HG03442 (cell line): ENCODE measurements around the gene EDIL3.

ENCODE experiments used
- ATAC-seq: cut with Tn5 transposase; IDR thresholded peaks from one replicate; pipeline ENCODE4 v1.9.1; 2021; ENCODE audit warnings: mild to moderate bottlenecking, moderate library complexity; ENCODE audit not compliant: unreplicated experiment

EDIL3 gene, protein sequence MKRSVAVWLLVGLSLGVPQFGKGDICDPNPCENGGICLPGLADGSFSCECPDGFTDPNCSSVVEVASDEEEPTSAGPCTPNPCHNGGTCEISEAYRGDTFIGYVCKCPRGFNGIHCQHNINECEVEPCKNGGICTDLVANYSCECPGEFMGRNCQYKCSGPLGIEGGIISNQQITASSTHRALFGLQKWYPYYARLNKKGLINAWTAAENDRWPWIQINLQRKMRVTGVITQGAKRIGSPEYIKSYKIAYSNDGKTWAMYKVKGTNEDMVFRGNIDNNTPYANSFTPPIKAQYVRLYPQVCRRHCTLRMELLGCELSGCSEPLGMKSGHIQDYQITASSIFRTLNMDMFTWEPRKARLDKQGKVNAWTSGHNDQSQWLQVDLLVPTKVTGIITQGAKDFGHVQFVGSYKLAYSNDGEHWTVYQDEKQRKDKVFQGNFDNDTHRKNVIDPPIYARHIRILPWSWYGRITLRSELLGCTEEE

DNA sequence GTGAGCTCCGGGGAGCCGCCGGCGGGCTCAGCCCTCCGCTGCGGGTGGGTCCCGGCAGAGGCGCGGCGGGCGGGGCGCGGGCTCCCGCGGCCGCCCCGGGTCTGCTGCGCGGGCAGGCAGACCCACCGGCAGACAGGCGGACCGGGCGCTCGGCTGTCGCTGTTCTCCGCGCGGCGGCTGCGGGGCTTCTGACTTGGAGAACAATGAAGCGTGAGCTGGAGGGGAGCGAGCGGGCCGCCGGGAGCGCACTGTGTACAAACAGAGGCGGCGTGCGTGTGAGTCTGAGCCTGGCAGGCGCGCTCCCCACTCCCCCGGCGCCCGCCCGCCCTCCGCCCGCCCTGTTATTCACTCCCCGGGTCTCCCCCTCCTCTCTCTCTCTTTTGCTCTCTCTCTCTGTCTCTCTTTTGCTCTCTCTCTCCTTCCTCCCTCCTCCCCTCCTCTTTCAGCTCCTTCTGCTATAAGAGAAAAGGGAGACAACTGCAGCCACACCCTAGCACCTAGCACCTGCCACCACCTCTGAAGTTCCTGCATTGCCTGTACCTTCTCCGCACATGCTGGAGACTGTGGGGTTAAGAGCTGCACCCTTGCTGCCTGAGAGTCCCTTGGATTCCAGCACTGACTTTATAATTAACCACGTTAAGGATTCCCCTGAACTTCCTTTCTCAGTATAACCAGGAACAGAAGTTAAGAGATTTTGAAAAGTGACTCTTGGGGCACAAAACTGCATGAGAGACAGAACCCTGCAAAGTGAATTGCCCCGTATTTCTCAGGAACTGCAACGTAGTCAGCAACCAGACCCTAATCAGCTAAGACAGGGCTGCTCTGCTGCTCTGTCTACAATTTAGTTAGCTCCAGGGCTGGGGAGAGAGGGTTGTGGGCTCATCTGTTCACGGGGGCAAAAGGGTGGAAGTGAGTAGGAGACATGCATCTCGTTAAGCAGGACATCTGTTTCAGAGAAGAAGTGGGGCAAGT is at the start of gene EDIL3:
Gene EDIL3, minus strand, starts transcription at position 277 of the 972 bp plus-strand sequence. CDS start 506 bp downstream, outside the sequence.
- ATAC-seq = no peak

DNA sequence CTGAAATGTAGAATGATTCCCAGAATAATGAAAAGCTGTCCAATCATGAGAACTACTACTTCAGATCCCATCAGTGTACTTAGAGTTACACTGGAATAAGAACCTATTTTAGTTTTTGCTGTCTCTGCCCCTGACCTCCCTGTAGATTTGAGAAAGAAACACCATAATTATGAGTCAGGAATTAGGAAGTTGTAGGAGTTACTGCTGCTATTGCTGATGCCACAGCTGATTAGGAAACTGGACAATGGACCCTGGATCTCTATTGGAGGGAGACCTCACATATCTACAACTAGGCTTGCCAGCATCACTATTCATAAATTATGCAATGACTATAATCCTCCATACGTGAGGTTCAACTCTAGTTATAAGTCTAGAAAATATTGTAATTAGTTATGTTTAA is 48.8 kb upstream of the EDIL3 start:
- no peak for ATAC-seq

DNA sequence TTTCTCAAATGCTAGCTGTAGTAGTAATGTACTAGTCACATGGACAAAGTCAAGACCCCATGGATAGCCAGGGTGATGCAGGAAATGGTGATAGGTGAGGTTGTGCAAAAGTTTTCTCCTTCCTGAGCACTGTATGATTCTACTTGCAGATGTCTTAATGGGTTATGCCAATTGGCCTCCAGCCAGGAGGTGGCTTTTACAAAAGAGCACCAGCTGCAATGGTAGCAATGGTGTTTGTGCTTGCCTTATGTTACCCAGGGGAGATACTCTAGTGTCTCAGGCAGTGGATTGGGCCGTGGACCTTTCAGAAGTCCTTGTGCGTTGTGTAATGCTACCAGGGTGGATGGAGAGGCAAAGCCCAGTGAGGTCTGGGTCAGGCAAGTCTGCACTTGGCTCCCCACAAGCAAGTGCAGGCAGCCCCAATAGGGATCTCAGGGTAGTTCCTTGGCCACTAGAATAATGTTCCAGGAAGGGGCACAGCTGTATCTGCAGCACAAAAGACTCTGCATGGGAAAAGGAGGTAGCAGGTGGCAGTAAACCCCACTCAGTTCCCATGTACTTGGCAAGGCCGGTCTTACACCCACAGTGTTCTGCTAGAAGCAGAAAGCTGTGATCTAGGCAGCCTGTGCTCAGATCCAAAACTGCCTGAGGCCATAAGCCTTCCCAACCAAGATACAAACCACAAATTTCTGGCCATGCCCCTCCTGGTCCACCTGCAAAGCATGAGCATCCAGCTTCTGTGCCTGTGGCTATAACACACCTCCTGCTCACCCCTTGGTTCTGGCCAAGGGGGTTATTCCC is 46.4 kb upstream of the EDIL3 start:
- ATAC-seq = no peak

DNA sequence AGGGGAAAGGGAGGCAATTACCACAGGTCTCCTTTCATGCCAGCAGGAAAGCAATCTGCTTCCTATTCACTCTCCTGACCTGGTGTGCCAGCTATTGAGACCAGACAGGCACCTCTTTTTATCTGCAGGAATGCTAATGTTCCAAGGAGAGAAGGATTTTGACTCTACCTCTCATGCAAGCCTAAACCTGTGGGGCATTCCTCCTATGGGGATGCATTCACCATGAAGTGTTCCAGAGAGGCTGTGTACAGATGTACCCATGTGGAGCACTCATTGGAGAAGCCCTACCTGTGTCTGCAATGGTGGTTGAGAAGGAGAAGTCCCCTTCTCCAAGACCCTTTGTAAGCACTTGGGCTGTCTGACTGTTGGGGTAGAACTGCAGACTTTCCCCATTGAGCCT is 45.4 kb upstream of the EDIL3 start:
- no peak for ATAC-seq

DNA sequence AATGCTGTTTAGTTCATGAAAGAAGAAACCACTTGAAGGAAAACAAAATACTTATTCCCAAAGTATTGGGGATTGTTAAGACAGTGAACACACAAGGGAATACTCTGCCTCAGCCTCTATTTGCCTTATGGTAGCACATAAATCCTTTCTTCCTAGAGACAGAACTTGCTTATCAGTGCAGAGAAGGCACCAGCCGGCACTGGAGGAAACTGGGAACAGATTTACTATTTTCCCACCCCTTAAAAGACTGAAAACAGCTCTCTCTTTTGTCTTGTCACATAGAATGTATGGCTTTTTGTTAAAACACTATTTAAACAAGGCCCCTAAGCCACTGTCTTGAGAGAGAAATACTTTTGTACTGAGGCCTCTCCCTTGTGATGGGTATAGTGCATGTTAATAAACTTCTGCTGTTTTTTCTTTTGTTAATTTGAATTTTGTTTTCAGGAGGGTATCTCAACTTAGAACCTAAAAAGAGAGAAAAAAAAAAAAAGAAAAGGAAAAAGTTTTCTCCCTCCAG is 40.7 kb upstream of the EDIL3 start:
- no peak for ATAC-seq

DNA sequence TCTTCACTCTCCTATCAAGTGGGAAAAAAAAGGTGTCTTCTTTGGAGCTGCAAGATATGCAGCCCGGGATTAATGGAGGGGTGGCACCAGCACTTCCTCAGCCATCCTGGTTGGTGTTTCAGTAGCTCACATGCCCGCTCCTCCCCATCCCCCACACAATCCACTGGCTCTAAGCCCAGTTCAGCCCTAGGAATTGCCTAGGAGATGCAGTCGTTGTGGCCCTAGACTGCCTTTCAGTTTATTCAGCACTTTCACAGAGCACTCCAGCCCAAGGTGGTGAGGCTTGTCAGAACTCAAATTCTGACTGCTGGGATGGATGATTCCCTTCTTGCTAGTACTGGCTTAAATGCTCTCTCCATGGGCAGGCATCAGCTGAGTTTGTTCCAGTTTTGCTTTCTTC is 35.1 kb upstream of the EDIL3 start:
- ATAC-seq = no peak

DNA sequence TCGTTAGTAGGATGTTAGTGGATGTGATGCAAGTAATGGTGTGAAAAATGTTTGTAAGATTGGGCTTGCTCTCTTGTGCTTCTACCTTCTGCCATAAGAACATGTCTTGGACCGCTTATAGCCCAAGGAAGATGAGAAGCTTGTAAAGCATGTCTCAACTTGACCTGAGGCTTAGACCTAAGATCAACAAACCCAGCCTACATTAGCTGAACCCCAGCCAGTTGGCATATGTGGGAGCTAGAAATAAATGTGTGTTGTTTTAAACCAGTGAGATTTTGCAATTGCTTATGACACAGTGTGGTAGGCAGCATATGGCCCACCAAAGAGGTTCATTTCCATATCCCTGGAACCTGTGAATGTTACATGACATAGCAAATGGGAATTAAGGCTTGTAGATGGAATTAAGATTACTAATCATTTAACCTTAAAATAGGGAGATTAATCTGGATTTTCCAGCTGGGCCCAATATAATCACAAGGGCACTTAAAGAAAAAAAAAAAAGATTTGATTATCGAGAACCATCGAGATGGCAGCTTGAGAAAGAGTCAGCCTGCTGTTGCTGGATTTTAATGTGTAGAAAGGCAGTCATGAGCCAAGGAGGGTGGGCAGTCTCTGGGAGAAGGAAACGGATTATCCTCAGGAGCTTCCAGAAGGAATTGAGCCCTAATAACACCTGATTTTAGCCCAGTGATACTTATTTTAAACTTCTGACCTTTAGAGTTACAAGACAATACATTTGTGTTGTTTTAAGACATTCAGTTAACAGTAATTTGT is 27.3 kb upstream of the EDIL3 start:
- ATAC-seq = no peak

DNA sequence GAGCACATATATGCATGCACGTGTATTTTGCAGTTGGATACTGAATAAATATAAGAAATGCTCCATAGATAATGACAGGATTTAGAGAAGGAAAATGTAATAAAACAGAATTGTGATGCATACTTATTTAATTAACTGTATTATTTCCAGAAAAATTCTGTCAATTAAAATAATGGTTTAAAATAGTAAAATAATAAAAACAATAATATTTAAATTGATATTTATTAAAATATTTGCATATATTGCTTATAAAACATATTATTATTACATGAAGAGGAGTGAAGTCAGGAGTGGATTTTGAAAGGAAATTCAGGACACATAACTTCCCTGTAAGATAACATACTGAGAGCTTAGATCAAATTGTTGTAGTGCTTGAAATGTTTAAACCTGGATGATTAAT is 21.4 kb upstream of the EDIL3 start:
- ATAC-seq = no peak

DNA sequence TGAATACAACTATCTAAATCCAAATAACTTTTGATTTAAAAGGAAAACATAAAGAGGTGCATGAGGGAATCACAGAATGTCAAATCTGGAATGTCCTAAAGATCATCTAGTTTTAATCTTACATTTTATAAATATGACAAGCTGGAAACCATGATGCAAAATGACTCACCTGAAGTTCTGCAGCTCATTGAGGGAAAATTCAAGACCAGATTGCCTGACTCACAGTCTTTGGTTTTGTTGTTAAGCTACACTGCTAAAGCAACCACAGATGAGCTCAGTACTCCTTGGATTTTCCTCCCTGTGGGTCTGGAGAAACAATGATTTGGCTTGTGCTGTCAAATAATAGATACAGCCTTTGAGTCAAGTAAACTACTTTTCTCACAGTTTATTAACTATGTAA is 19.1 kb upstream of the EDIL3 start:
- no peak for ATAC-seq

DNA sequence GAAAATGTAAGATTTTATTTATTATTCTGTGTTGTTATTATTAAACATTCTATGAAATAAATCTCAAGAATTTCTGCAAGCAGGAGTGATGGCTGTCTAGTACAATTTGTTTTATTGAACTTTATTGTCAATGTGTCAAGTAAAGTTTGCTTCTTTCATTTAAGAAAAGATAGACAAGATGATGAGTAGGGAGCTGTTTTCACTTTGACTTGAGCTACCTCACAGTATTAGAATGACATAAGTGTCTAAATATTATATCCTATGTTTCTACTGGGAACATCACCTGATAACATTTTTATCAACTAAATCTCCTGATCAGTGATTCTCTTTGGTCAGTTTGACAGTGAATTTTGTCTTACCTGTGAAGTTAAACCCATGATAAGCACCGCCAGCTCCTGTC is 12.7 kb upstream of the EDIL3 start:
- no peak for ATAC-seq

DNA sequence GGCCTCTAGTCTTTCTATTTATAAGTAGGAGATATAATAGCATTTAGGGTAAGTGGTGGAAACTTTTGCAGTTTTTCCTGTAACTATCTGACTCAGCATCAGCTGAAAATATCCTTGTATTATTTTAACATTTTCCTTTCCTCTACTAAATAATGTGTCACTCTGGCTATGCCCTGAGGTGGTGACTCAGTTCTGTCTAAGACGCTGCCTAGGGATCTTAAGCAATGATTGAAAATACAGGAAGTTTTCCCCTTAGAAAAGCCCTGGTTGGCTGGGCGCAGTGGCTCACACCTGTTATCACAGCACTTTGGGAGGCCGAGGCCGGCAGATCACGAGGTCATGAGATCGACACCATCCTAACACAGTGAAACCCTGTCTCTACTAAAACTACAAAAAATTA is 9.3 kb upstream of the EDIL3 start:
- ATAC-seq = no peak

DNA sequence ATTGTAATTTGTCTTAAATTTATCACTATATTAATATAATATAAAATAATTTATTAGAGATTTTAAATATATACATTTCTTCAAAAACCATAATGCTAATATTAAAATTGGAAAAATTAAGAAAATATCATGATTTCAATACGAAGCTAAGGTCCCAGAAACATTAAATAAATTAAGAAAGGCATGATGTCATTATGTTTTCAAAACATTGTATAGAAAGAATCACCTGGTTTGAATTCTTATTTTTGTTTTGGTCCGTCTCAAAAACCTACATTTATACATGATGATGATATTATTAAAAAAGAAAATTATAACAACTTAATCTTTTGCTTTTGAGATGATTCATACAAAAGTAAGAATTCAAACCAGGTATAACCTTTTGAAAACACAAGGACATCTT is 8.2 kb upstream of the EDIL3 start:
- ATAC-seq = no peak

DNA sequence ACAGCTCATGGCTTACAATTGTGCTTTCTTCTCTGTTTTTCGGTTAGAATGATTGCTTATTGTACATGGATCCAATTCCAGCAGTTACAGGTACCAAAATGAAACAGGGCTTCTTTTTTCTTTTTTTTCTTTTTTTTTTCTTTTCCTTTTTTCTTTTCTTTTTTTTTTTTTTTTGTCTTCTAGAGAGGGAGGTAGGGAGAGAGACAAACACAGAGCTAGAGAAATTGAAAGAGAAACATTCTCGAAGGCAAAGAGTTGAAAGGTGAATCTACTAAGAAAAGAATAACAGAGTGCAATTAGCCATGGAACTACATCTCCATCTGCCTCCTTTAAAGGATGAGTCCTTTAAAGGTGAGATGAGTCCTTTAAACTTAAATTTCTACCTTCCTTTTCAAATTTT is 1.0 kb upstream of the EDIL3 start:
- no peak for ATAC-seq

DNA sequence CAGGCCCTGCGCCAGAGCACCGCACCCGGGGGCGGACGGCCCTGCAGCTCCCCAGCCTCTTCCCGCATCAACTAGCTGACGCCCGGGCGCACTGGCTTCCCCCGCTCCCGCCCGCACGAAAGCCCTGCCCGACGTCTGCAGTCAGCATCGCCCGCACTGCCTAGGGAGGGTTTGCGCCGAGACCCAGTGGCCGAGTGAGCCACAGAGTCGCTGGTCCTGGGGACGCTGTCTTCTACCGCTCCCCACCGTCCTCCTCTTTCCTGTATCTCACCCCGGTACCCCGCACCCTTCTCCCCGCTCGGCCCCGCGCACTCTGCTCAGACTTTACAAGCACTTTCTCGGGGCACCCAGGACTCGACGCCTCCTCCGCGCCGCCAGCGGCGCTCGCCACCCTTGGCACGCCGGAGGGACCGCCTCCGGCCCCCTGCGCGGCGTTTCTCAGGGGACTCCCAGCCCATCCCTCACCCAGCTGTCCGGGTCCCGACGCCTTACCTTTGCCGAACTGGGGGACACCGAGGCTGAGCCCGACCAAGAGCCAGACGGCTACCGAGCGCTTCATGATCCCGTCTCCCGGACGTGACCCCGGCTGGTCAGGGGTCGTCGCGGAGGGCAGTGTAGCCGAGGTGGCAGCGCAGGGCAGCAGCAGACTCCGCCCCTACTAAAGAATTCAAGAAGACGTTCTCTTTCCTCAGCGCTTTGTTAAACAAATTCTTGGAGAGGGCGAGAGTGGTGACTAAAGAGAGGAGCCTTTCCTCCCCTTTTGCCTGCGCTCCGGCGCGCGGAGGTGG is 670 bp downstream of the EDIL3 start:
- ATAC-seq = no peak

DNA sequence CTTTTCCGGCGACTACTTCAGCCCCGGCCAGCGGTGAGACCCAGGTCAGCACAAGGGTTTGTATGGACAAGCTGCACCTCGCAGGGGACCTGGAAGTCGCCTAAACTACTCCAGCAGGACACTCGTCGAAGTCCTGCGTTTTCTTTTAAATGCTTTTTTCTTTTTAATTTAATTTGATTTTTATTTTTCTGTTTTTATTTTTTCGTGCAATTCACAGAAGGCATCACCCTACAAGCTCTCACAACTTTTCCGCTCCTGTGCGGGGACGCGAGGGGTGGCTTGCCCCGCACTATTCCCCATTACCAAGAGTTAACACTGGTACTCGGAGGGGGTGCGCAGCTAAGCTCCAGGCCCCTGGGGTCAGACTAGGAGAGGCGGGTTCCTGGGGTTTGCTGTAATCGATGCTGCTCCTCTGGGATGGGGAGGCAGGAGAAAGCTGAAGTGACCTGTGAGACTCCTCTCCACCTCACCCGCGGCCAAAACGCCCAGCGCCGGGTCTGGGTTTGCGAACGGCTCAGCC is 1.3 kb downstream of the EDIL3 start:
- ATAC-seq = no peak

DNA sequence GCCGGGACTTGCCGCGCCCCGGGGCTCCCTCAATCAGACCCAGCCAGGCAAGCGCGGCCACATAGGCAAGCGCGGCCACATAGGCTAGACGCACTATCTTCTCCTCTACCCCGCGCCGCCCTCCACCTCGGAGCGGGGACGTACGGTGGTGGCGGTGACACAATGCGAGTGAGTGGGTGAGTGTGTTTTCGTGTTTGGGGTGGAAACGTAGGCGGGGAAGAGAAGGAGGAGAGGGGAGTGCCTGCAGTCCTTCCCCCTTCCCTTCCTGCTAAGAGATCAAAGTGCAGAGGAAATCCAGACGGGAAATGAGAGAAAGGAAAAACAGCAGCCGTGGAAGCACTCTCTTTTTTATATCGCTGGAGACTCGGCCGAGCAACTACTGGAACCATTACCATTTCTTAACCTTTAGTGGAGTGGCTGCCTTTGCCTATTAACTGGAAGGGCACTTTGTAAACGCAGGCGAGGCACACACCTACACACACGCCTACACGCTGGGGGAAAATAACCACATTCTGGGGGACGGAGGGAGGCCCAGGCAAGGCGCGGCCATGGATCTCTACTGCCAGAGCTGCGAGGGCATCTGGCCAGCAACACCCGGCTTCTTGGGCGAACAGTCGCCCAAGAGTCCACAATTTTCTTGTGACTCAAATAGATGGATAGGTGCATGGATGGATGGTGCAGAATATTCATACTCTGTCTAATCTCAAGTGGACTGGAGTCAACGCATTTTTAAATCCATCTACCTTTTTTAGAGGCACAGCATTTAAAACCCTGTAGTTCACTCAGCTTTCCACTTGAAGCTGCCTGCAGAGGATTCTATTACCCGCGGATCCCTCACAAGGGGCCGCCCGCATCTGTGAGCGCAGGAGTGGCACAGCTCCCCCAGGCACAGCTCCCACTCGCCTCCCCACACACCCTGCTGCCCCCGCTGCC is 2.1 kb downstream of the EDIL3 start:
- ATAC-seq = no peak

DNA sequence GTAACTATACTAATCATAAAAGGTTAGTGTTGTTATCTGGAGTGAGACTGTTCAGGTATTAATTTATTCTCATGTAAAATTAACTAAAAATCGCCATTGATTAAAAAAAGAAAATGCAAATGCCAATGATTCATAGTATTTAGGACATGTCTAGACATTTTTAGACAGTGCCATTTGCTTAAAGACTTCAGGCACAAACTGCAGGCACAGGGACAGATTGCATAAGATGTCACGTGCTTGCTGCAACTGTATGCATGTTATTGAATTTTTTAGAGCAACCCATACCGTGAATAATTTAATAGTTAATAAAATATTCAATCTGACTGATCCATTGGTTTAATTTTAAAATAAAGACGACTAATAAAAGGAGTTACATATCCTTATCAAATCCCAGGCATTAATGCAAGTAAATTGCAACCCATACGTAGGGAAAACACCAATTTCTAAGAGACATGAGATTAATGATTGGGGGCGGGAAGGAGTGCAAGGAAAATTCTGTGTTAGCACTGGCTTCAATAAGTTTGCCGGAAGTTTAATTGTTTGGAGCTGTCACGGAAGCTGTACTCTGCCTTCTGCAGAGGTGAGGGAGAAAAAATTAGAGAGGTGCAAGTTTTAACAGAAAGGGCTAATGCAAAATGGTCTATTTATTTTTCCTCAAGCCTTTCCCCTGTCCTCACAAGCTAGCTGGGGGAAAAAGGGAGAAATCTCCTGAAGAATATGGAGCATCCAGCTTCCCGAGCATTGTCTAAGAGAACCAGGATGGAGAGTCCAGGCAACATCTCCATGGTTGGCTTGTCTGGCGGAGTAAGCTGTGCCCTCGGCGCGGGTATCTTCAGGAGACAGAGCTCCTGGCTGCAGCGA is 2.9 kb downstream of the EDIL3 start:
- ATAC-seq = no peak
